A673 (cell line): ENCODE measurements around the gene TMX2. TPM values are rescaled to one million over a fixed set of nuclear protein-coding genes. Genes with fewer than 3 reads are reported as not detected.

Experiments
- BruUV-seq: library from RNA; stranded (reverse); fragments of 400-500 nt; replicated peaks from 2 replicates; lab custom pipeline; 2021; lab: Mats Ljungman, UMichigan
- CTCF ChIA-PET: fragments of 300-600 bp; sonication (Branson Sonifier 250); formaldehyde crosslinking; loops from one replicate; lab custom pipeline; 2022; ENCODE audit warnings: antibody characterized with exemption; lab: Charles Lee
- POLR2A ChIA-PET: fragments of 300-600 bp; sonication (Branson Sonifier 250); formaldehyde crosslinking; loops from one replicate; lab custom pipeline; 2022; ENCODE audit warnings: antibody characterized with exemption; ENCODE audit not compliant: low non-redundant PET; lab: Charles Lee
- DNase-seq: peaks from one replicate; pipeline ENCODE4 v3.0.0-alpha.2; 2015; ENCODE audit warnings: low spot score
- H3K27ac ChIP-seq: fragments of 200-600 bp; sonication (generic); 2 replicates; pipeline ENCODE4 v1.5.1; 2016; ENCODE audit warnings: mixed run types, low read depth, mild to moderate bottlenecking, mixed read lengths, antibody characterized with exemption, low read length; ENCODE audit not compliant: poor library complexity, severe bottlenecking
- H3K27me3 ChIP-seq: fragments of 200-600 bp; sonication (generic); replicated peaks from 2 replicates; pipeline ENCODE4 v1.6.1; 2017; ENCODE audit warnings: mixed run types, low read depth, mild to moderate bottlenecking, mixed read lengths, antibody characterized with exemption, low read length; ENCODE audit not compliant: insufficient read depth, poor library complexity
- H3K36me3 ChIP-seq: fragments of 200-600 bp; sonication (generic); 2 replicates; pipeline ENCODE4 v1.6.1; 2016; ENCODE audit warnings: mixed run types, mild to moderate bottlenecking, mixed read lengths, antibody characterized with exemption, low read length; ENCODE audit not compliant: insufficient read depth, poor library complexity, severe bottlenecking
- H3K4me1 ChIP-seq: fragments of 200-600 bp; sonication (generic); 2 replicates; pipeline ENCODE4 v1.6.1; 2017; ENCODE audit warnings: mixed run types, mild to moderate bottlenecking, mixed read lengths, antibody characterized with exemption, low read length; ENCODE audit not compliant: insufficient read depth, poor library complexity, severe bottlenecking
- H3K4me3 ChIP-seq: fragments of 200-600 bp; sonication (generic); 2 replicates; pipeline ENCODE4 v1.5.1; 2016; ENCODE audit warnings: low read depth, mixed run types, mild to moderate bottlenecking, mixed read lengths, low read length; ENCODE audit not compliant: poor library complexity, severe bottlenecking
- H3K9me3 ChIP-seq: fragments of 200-600 bp; sonication (generic); 2 replicates; pipeline ENCODE4 v1.6.1; 2016; ENCODE audit warnings: mixed run types, low read depth, mild to moderate bottlenecking, mixed read lengths, antibody characterized with exemption, low read length; ENCODE audit not compliant: poor library complexity, severe bottlenecking
- EZH2 ChIP-seq: fragments of 200-600 bp; sonication (generic); IDR thresholded peaks from 2 replicates; pipeline ENCODE4 v1.6.1; 2017; ENCODE audit warnings: borderline replicate concordance, low read depth, mild to moderate bottlenecking, mixed read lengths, antibody characterized with exemption, low read length; ENCODE audit not compliant: poor library complexity, severe bottlenecking
- intact Hi-C: fragments of 100-400 bp; cut with micrococcal nuclease; formaldehyde crosslinking; loops from one replicate; pipeline ENCODE4 v1.10.0; 2022; ENCODE audit not compliant: unreplicated experiment
- total RNA-seq: library from RNA; stranded (reverse); gene quantifications from 2 replicates; pipeline ENCODE4 v1.2.3, GENCODE V29; 2021
- TF ChIP-seq, protein P1 (sequence below): fragments of 300-800, 200-600 bp; sonication (generic); conservative IDR thresholded peaks from 2 replicates; pipeline ENCODE4 v1.5.1; 2017; ENCODE audit warnings: low read depth, mild to moderate bottlenecking, antibody characterized with exemption, low read length, moderate library complexity, mixed read lengths

The TMX2 gene
- total RNA-seq, 1 experiment from 2014 or later, result 186 TPM

DNA sequence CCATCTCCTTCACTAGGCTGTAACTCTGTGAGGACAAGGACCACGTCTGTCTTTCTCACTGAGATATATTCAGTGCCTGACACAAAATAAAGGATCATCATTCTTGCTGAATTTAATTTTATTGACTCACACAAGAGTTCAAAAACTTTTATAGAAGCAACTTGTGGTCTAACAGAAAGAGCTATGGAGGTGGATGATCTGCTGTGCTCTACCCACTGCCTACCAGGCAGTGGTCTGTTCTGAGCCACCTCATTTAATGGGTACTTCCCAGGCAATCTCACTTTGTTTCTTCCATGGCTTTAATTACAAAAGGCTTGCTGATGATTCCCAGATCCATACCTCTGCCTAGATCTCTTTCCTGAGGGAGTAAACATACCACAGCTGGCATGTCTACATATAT, 34.5 kb downstream of the TMX2 start:
- no peak overlapping the region for H3K4me3 ChIP-seq
- H3K9me3 ChIP-seq, result no peaks in the 10 kb centered on the region
- H3K4me1 ChIP-seq, result peaks cover 7% of the 10 kb centered on the region
- POLR2A ChIA-PET, result no interaction called here
- H3K27ac ChIP-seq, result no peak overlapping the region
- H3K36me3 ChIP-seq, result peaks cover 23% of the 10 kb centered on the region
- TF ChIP-seq, protein P1, sequence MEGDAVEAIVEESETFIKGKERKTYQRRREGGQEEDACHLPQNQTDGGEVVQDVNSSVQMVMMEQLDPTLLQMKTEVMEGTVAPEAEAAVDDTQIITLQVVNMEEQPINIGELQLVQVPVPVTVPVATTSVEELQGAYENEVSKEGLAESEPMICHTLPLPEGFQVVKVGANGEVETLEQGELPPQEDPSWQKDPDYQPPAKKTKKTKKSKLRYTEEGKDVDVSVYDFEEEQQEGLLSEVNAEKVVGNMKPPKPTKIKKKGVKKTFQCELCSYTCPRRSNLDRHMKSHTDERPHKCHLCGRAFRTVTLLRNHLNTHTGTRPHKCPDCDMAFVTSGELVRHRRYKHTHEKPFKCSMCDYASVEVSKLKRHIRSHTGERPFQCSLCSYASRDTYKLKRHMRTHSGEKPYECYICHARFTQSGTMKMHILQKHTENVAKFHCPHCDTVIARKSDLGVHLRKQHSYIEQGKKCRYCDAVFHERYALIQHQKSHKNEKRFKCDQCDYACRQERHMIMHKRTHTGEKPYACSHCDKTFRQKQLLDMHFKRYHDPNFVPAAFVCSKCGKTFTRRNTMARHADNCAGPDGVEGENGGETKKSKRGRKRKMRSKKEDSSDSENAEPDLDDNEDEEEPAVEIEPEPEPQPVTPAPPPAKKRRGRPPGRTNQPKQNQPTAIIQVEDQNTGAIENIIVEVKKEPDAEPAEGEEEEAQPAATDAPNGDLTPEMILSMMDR, result no peak
- TF ChIP-seq EZH2, result no peak
- no peaks in the 10 kb centered on the region for H3K27me3 ChIP-seq
- BruUV-seq, result no TSS peak
- DNase-seq, result no peak
- intact Hi-C loops, result no loop called here
- CTCF ChIA-PET, result no interaction called here

DNA sequence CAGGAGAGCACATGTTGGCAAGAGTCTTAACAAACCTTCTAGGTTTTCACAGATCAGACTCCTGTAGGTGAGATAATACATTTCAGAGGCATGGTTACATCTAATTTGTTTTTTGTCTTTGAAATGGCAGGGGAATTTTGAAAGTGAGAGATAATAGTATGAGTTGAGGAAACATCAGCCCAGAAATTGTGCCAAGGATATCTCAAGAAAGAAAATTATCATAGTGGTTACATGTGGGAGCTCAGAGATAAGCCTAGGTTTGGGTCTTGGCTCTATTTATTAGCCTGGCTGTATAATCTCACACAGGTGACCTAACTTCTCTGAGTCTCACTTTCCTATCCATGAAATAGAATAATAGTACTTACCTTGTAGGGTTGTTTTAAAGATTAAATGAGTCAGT, 38.8 kb downstream of the TMX2 start:
- Histone ChIP-seq H3K36me3 (no peaks in the 10 kb centered on the region), H3K9me3 (no peaks in the 10 kb centered on the region), H3K27me3 (no peaks in the 10 kb centered on the region), H3K4me3 (no peak overlapping the region), H3K4me1 (no peaks in the 10 kb centered on the region), H3K27ac (no peak overlapping the region)
- intact Hi-C loops, result loop anchor here (1.0 to 10.0 kb wide), 3 partner anchors 49 to 534 kb away; no protein-coding TSS in a partner anchor
- CTCF ChIA-PET, result interaction anchor here (1.1 to 3.5 kb wide), 3 partner anchors 10 to 50 kb away, joined by 6 to 89 read pairs (median 6); partner anchors contain the start of gene CTNND1
- BruUV-seq, result no TSS peak
- POLR2A ChIA-PET, result interaction anchor here (1.0 to 1.4 kb wide), 2 partner anchors 10 to 49 kb away, joined by 3 to 4 read pairs; partner anchors contain the start of gene CTNND1
- TF ChIP-seq EZH2, result no peak
- TF ChIP-seq, protein P1, result no peak
- no peak for DNase-seq

DNA sequence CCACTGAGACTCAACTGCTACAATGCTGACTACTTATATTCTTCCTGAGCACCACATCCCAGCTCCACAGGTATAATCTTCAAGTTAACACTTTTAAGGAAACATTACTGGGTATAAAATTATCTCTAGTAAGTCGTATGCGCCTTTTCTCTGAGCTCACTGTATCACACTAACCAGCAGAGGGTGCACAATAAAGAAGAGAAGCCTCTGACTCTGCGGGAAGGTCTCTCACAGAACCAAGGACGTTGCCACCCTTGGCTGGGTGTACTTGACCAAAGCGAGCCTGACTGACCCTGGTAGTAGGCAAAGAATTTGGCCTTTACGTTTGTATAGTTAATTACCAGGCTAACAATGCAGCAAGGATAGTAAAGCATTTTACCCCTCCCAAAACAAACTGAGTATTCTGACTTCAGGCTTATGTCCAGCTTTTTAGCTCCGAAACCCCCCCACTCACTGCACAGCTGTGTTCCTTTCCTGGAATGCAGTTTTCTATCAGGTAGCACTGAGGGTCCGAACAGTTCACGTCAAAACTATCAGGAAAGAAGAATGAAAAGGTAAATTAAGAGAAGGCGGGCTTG, 39.4 kb downstream of the TMX2 start, which contains the start of gene BTBD18:
TSS of gene BTBD18 (minus strand) at position 144 of the 578 bp plus-strand sequence. CDS start 631 bp downstream, outside the sequence.
- ChIA-PET CTCF (interaction anchor here (1.0 to 3.5 kb wide), 4 partner anchors 10 to 49 kb away, joined by 4 to 89 read pairs (median 6); partner anchors contain the start of gene CTNND1), POLR2A (interaction anchor here (0.6 to 1.4 kb wide), 3 partner anchors 10 to 49 kb away, joined by 3 to 8 read pairs (median 4); partner anchors contain the start of gene CTNND1)
- no peaks in the 10 kb centered on the region for H3K27me3 ChIP-seq
- intact Hi-C loops, result loop anchor here (1.0 to 10.0 kb wide), 3 partner anchors 49 to 533 kb away; no protein-coding TSS in a partner anchor
- H3K4me1 ChIP-seq, result no peaks in the 10 kb centered on the region
- BruUV-seq, result no TSS peak
- DNase-seq, result peak; percentile 76
- no peak within 1 kb of the TSS for H3K27ac ChIP-seq
- no peak for TF ChIP-seq EZH2
- TF ChIP-seq, protein P1, result peak; percentile 75
- no peak within 1 kb of the TSS for H3K4me3 ChIP-seq
- H3K36me3 ChIP-seq, result no peaks in the 10 kb centered on the region
- no peaks in the 10 kb centered on the region for H3K9me3 ChIP-seq
